ENCODE data around the gene DMPK. TPM values are rescaled to one million over a fixed set of nuclear protein-coding genes. Genes with fewer than 3 reads are reported as not detected.

The DMPK gene
- total RNA-seq, 2 donors from 2014 or later, result 18.1 to 24.6 TPM

DNA sequence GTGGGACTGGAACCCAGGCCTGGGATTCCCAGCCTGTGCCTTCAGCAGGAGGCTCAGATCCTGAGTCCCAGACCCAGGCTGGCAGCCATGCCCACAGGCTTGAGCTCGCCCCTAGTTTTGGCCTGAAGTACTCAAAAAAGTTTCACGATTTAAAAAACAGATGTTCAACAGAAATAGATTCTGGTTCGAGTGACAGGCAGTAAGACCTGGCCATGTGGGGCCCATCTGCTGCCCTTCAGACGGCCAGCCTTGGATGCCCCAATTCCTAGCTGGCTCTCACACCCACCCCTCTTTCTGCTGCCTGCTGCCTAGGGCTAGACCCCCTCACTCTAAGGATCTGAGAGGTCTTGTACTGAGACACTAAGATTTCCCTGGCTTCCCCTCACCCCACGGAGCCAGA, 2.8 kb upstream of the DMPK start:
- Mint-ChIP-seq H3K4me3 (no peak overlapping the region), H3K27me3 (peaks cover 4% of the 10 kb centered on the region), H3K27ac (no peak overlapping the region), H3K36me3 (ENCODE audit: low read depth) (peaks cover 49% of the 10 kb centered on the region), H3K4me1 (peaks cover 4% of the 10 kb centered on the region), H3K9me3 (no peaks in the 10 kb centered on the region)
- no peak for ATAC-seq (replicated peaks)

DNA sequence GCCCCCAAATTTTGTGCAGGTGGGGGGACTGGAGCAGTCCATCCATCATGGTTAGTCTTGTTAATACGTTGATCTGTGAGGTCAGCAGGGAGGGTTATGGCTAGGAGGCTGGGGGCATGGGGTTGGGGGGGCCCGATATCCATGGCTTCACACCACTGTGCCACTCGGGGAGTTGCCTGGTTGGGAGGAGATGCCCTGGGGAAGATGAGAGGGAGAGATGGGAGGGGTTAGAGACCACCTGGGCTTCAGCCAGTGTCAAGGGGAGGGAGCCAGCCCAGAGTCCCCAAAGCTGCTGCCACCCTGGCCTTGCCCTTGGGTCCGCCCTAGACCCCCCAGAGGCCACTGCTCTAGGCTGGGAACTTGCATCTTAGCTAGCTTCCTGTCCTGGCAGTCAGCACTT, 1.8 kb upstream of the DMPK start:
- no peak for ATAC-seq (replicated peaks)
- Mint-ChIP-seq H3K4me1 (peaks cover 10% of the 10 kb centered on the region), H3K4me3 (no peak overlapping the region), H3K36me3 (ENCODE audit: low read depth) (peaks cover 44% of the 10 kb centered on the region), H3K27ac (no peak overlapping the region), H3K9me3 (no peaks in the 10 kb centered on the region), H3K27me3 (peaks cover 10% of the 10 kb centered on the region)

DNA sequence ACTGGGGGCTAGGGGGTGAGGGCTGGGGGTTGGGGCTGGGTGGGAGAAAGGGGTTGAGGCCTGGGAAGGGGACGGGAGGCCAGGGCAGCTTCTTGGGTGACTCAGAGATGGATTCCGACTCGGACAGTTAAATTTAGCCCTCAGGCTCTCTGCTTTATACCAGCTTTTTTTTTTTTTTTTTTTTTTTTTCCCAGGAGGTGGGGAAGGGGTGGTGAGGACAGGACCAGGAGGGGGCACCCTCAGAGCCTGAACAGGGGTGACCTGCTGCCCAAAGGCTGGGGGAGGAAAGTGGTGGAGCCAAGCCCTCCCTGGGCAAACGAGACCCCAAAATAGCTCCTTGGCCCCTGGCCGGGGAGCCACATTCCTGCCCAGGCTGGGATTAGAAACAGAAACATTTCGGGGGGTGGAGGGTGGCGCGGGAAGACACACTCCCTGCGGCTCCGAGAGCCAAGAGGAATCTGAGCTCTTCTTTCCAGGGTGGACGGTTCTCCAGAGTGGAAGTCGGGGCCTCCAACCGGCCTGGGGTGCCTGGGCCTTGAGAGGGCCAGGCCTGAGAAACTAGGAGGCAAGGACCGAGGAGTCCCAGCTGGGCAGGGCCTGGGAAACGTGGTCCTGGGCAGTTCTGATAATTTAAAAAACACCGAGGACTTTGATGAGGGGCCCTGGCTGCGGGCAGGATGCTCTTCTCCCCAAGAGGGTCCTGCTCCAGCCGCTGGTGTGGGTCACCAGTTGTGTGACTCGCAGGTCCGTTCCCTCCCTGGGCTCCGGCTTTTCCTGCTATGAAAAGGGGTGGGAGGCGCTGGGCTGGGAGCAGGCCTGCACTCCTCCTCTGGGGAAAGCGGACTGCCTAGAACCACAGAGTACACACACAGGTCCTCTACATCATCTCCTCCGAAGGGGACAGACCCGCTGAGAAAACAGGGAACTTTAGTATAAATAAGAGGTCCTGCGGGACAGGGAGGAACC, 813 bp upstream of the DMPK start:
- no peak for ATAC-seq (replicated peaks)
- Mint-ChIP-seq H3K9me3 (no peaks in the 10 kb centered on the region), H3K27me3 (peaks cover 12% of the 10 kb centered on the region), H3K4me3 (no peak overlapping the region), H3K4me1 (peaks cover 14% of the 10 kb centered on the region), H3K36me3 (ENCODE audit: low read depth) (peaks cover 44% of the 10 kb centered on the region), H3K27ac (no peak overlapping the region)

DNA sequence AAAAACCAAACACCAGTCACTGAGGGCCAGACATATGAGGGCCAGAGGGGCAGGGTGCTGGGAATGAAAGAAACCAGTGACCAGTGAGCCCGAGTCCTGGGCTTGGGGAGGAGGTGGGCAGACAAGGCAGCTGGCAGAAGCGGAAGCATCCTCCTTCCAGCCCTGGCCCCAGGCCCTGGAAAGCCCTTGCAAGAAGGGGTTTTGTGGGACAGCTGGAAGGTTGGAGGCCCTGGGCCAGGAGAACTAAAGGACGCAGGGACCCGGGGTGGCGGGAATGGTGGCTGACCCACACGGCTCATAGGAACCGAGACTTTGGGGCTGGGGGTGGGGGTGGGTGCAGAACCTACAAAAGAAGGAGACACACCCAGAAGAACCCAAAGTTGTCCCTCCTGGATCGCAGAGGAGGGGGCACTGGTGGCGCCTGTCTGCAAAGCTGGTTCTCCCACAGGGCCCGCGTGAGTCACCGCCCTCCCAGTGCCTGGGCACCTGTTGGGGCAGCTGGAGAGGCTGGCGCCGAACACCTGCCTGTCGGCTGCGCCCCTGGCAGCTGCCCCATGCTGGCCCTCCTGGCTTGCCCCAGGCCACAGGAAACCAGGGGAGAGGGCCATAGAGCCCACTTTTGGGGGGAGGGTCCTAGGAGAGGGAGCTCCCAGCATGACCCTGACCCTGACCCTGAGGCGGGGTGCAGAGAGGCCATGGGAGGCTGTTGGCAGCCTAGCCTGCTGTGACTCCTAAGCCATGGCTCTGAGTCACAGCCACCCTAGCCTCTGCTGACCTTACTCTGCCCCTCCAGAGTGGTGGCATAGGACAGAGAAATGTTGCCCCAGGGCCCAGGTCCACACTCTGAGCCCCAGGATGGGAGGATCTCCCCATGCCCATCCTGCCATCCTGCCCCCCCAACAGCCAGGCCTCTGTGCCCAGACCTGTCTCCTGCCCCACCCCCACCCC, 802 bp downstream of the DMPK start:
- ATAC-seq (replicated peaks), result no peak
- Mint-ChIP-seq H3K27me3 (peaks cover 12% of the 10 kb centered on the region), H3K4me3 (no peak overlapping the region), H3K36me3 (ENCODE audit: low read depth) (peaks cover 44% of the 10 kb centered on the region), H3K27ac (no peak overlapping the region), H3K4me1 (peaks cover 14% of the 10 kb centered on the region), H3K9me3 (no peaks in the 10 kb centered on the region)

DNA sequence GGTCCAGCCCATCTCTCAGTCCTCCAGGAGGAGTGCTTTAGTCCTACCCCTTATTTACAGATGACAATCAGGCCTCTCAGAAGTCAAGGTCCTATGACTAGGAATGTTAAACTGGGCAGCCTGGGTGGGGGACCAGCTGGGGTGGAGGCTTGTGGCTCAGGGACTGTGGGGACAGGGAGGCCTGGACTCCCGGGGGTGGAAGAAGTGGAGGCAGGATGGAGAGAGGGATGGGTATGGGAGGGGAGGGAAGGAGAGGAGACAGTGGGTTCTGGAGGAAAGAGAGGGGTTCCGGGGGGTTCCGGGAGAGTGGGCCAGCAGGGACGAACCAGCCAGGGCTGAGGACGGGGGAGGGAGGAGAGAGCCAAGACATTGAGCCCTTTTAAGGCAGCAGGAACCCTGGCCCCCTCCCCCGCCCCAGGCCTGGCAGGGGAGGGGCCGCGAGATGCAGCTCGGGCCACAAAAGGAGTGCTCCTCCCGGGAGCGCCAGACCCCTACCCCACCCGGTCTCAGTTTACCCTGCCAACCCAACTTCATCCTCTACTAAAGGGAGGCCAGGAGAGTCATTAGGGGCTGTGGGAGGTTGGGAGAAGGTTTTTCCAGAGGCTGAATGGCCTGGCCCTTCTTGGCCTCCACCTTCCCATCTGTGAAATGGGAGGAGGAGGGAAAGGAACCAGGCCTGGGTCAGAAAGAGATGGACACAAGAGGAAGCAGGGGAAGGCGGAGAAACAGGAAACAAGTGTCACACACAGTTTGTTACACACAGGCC, 1.7 kb downstream of the DMPK start:
- Mint-ChIP-seq H3K27ac (no peak overlapping the region), H3K9me3 (no peaks in the 10 kb centered on the region), H3K4me3 (no peak overlapping the region), H3K27me3 (peaks cover 12% of the 10 kb centered on the region), H3K36me3 (ENCODE audit: low read depth) (peaks cover 40% of the 10 kb centered on the region), H3K4me1 (peaks cover 14% of the 10 kb centered on the region)
- ATAC-seq (replicated peaks), result no peak

DNA sequence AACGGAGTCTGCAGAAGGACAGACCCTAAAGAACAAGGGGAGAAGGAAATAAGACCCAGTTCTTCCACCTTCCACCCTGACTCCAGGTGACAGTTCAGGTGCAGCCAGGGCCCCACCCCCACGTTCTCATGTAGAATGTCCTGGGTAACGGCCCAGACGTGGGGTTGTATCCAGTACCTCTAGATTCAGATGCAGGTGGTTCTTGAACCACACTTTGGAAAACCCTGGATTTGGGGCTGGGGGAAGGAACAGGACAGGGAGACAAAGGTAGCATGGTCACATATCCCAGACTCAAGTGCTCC, 2.2 kb downstream of the DMPK start:
- H3K27me3 Mint-ChIP-seq, result peaks cover 12% of the 10 kb centered on the region
- H3K9me3 Mint-ChIP-seq, result no peaks in the 10 kb centered on the region
- no peak for ATAC-seq (replicated peaks)
- peaks cover 40% of the 10 kb centered on the region for H3K36me3 Mint-ChIP-seq (ENCODE audit: low read depth)
- H3K4me3 Mint-ChIP-seq, result peak overlapping the region; percentile 82
- H3K4me1 Mint-ChIP-seq, result peaks cover 14% of the 10 kb centered on the region
- no peak overlapping the region for H3K27ac Mint-ChIP-seq

DNA sequence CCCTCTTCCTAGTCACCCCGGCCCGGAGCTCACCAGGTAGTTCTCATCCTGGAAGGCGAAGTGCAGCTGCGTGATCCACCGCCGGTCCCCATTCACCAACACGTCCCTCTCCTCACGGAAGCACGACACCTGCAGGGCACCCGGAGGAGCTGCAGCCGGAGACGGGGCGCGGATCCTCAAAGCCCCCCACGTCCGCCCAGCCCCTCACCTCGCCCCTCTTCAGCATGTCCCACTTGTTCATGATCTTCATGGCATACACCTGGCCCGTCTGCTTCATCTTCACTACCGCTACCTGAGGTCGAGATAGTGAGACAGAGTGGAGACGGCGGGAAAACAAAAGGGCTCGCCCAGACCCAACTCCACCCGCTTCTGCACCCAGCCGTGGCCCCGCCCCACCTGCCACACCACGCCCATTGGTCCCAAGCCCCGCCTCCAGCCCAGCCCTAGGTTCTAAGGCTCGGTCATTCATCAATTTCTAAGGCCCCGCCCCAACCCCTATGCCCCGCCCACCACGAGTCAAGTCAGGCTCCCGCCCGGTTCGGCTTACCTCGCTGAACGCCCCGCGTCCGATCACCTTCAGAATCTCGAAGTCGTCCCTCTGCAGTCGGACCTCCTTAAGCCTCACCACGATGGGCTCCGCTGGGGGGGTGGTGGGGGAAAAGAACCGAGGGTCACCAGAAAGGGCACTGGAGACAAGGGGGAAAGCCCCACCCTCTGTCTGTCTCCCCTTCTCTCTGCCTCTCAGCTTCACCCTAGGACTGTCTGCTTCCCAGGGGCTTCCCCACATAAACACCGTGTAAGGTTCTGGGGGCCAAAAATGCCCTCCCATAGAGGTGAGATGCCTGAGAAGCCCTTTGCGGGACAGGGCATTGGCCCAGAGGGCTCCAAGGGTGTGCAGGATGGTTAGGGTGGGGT, 2.8 kb downstream of the DMPK start:
- peak; percentile 95 for ATAC-seq (replicated peaks)
- no peaks in the 10 kb centered on the region for H3K9me3 Mint-ChIP-seq
- peaks cover 40% of the 10 kb centered on the region for H3K36me3 Mint-ChIP-seq (ENCODE audit: low read depth)
- peaks cover 12% of the 10 kb centered on the region for H3K27me3 Mint-ChIP-seq
- H3K27ac Mint-ChIP-seq, result peak overlapping the region; percentile 77
- H3K4me3 Mint-ChIP-seq, result peak overlapping the region; percentile 82
- peaks cover 14% of the 10 kb centered on the region for H3K4me1 Mint-ChIP-seq

DNA sequence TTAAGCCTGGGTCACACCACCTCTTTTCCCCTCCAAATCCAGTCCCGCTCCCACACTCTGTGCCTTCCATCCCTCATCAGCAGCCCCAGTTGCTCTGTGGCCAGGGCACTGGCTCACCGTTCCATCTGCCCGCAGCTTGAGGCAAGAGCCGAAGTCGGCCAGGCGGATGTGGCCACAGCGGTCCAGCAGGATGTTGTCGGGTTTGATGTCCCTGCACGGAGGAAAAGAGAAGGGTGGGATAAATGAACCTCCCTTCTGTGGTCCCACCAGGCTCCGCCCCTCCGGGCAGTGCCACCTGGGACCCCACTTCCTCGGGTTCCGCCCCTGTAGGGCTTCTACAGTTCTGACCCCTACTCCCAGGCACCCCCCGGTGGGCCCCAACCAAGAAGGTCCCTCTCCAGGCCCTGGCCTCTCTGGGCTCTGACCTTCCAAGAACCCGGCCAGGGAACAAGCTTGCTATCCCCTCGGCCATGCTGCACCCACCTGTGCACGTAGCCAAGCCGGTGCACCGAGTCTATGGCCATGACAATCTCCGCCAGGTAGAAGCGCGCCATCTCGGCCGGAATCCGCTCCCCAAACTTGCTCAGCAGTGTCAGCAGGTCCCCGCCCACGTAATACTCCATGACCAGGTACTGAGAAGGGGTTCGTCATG, 4.2 kb downstream of the DMPK start:
- peak overlapping the region; percentile 82 for H3K4me3 Mint-ChIP-seq
- ATAC-seq (replicated peaks), result no peak
- H3K27me3 Mint-ChIP-seq, result peaks cover 12% of the 10 kb centered on the region
- peaks cover 14% of the 10 kb centered on the region for H3K4me1 Mint-ChIP-seq
- H3K27ac Mint-ChIP-seq, result no peak overlapping the region
- peaks cover 32% of the 10 kb centered on the region for H3K36me3 Mint-ChIP-seq (ENCODE audit: low read depth)
- H3K9me3 Mint-ChIP-seq, result no peaks in the 10 kb centered on the region

DNA sequence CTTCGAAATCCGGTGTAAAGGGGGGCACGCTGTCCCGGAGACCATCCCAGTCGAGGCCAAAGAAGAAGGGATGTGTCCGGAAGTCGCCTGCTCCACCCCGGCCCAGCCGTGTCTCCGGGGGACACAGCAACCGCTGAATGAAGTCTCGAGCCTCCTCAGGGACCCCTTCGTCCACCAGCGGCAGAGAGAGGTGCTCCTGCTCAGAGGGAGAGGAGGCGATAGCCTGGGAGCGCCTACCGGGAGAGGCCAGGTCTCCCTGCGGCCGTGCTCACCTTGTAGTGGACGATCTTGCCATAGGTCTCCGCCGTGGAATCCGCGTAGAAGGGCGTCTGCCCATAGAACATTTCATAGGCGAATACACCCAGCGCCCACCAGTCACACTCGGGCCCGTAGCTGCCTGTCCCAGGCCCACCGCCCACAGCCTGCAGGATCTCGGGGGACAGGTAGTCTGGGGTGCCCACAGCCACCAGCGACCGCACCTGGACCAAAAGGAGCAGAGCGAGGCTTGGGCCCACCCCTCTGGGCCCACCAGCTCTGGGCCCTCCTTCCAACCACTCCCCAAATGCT, 4.8 kb downstream of the DMPK start:
- ATAC-seq (replicated peaks), result no peak
- Mint-ChIP-seq H3K4me3 (no peak overlapping the region), H3K36me3 (ENCODE audit: low read depth) (peaks cover 32% of the 10 kb centered on the region), H3K9me3 (no peaks in the 10 kb centered on the region), H3K27ac (no peak overlapping the region), H3K4me1 (peaks cover 15% of the 10 kb centered on the region), H3K27me3 (peaks cover 12% of the 10 kb centered on the region)

DNA sequence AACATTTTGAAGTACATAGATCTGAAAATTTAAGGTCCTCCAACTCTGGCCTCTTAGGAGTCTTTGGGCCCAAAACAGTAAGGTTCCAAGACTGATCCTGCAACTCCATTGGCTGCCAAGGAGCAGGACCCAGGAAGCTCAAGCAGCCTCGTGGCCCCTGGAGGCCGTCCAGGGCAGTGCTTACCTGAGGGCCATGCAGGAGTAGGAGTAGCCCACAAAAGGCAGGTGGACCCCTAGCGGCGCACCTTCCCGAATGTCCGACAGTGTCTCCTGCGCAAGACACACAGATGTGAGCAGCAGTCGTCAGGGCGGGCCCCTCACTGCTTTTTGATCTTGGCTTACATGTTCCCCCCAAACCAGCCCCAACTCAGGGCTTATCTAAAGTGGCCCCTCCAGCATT, 7.5 kb downstream of the DMPK start:
- ATAC-seq (replicated peaks), result no peak
- Mint-ChIP-seq H3K4me1 (peaks cover 17% of the 10 kb centered on the region), H3K27ac (no peak overlapping the region), H3K4me3 (no peak overlapping the region), H3K9me3 (no peaks in the 10 kb centered on the region), H3K27me3 (peaks cover 8% of the 10 kb centered on the region), H3K36me3 (ENCODE audit: low read depth) (peaks cover 32% of the 10 kb centered on the region)

DNA sequence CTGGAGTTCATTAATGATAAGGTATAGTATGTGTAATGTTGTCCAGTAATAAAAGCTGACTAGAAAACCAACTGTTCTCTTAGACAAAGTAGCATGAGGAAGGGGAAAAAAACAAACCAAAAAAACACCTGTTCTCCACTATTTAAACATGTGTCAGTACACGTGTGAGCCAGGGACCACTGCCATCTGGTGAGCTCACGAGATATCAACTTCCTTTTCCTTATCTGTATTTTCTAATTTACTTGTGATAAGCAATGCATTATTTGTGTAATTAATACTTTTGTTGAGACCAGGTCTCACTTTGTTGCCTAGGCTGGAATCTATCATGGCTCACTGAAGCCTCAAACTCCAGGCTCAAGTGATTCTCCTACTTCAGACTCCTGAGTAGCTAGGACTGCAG, 8.9 kb downstream of the DMPK start:
- Mint-ChIP-seq H3K4me1 (peaks cover 6% of the 10 kb centered on the region), H3K36me3 (ENCODE audit: low read depth) (peaks cover 25% of the 10 kb centered on the region), H3K27ac (no peak overlapping the region), H3K9me3 (no peaks in the 10 kb centered on the region), H3K4me3 (no peak overlapping the region), H3K27me3 (no peaks in the 10 kb centered on the region)
- no peak for ATAC-seq (replicated peaks)

DNA sequence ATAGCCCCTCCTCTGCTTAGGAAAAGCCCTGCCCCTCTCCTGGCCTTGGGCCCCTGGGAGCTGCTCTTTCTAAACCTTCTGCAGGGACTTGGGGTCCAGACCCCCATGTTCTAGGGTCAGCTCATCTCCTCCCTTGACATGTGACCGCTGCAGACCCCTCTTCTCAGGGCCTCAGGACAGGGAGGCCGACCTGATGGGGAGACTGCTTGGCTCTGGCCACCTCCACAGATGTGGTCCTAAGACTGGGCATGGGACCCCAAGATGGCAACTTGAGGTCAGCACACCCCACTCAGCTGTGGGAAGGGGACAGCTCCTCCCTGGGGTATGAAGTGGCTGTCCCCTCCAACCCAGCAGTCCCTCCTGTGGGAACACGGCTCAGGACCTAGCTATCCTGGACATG, 9.4 kb downstream of the DMPK start:
- Mint-ChIP-seq H3K9me3 (no peaks in the 10 kb centered on the region), H3K27me3 (no peaks in the 10 kb centered on the region), H3K27ac (no peak overlapping the region), H3K36me3 (ENCODE audit: low read depth) (peaks cover 21% of the 10 kb centered on the region), H3K4me1 (peaks cover 6% of the 10 kb centered on the region), H3K4me3 (no peak overlapping the region)
- ATAC-seq (replicated peaks), result no peak
